DMS114 treated with DMSO at 0.1 percent for 48 hours (cell line): ENCODE results near the gene STX7.
"Not testable (repeated sequence)": the region's sequence is repeated elsewhere in the genome, so short reads cannot be mapped to it uniquely, and the experiment has no call there.

Experiments used
- DNase-seq: peaks from one replicate; lab custom pipeline; 2025; ENCODE audit not compliant: unreplicated experiment; lab: John Stamatoyannopoulos, UW

STX7 gene

GRCh38 chr6:132512638-132513632 lies at the start of gene STX7:
STX7 (minus strand) TSS chr6:132513116; CDS start chr6:132503530, 9,586 bp downstream.
- DNase-seq = peak; percentile 38

- DNase-seq = not testable (repeated sequence)
These were observed 47.2 kb upstream of the STX7 start for GRCh38 chr6:132560087-132560486.

GRCh38 chr6:132552372-132552771 lies 39.5 kb upstream of the STX7 start, which contains the start of gene TAAR8:
TAAR8 (plus strand) TSS chr6:132552672; CDS start chr6:132552693, 21 bp downstream.
- DNase-seq = no peak

- no peak for DNase-seq
These were observed 38.3 kb upstream of the STX7 start for GRCh38 chr6:132551214-132551613.

- no peak for DNase-seq
These were observed 36.0 kb upstream of the STX7 start for GRCh38 chr6:132548746-132549463.

- no peak for DNase-seq
These were observed 31.9 kb upstream of the STX7 start for GRCh38 chr6:132544826-132545225.

GRCh38 chr6:132537977-132538376 lies 25.1 kb upstream of the STX7 start, which contains the start of gene TAAR9:
TAAR9 (plus strand) TSS chr6:132538277; CDS start chr6:132538290, 13 bp downstream.
- DNase-seq = no peak

- no peak for DNase-seq
These were observed 24.2 kb upstream of the STX7 start for GRCh38 chr6:132537145-132537544.

GRCh38 chr6:132534546-132534945 lies 21.6 kb upstream of the STX7 start:
- not testable (repeated sequence) for DNase-seq

- DNase-seq = peak; percentile 54
These were observed 17.5 kb upstream of the STX7 start for GRCh38 chr6:132530293-132530974.

- DNase-seq = no peak
These were observed 14.9 kb upstream of the STX7 start for GRCh38 chr6:132527791-132528190.

- no peak for DNase-seq
These were observed 13.5 kb upstream of the STX7 start for GRCh38 chr6:132526461-132526860.

GRCh38 chr6:132525866-132526265 lies 12.9 kb upstream of the STX7 start:
- DNase-seq = no peak

- no peak for DNase-seq
These were observed 11.7 kb upstream of the STX7 start for GRCh38 chr6:132524646-132525045.

- DNase-seq = no peak
These were observed 8.0 kb upstream of the STX7 start for GRCh38 chr6:132520953-132521352.

GRCh38 chr6:132515386-132515785 lies 2.5 kb upstream of the STX7 start:
- no peak for DNase-seq

- DNase-seq = no peak
These were observed 1.1 kb upstream of the STX7 start for GRCh38 chr6:132513831-132514545.

- no peak for DNase-seq
These were observed 626 bp downstream of the STX7 start for GRCh38 chr6:132512342-132512637.

- no peak for DNase-seq
These were observed 1.1 kb downstream of the STX7 start for GRCh38 chr6:132511831-132512220.

- DNase-seq = no peak
These were observed 1.6 kb downstream of the STX7 start for GRCh38 chr6:132511210-132511830.
